Spleen (tissue), 11 donors: ENCODE measurements around the gene PSME3IP1. TPM values are rescaled to one million over a fixed set of nuclear protein-coding genes. Genes with fewer than 3 reads are reported as not detected.

Experiments
- DNase-seq: peaks from one replicate; pipeline ENCODE4 v3.0.0-alpha.2; 2020
- H3K27ac ChIP-seq, 8 donors: fragments of 200-600 bp; sonication (generic) in 7 of 8; 1 replicate in 4 of 8; 2 replicates in 4 of 8; pipeline versions ENCODE4 v1.5.0 to v1.8.0; 2016 to 2021; ENCODE audit warnings: inconsistent platforms in 4 of 8, mild to moderate bottlenecking in 4 of 8, moderate library complexity in 1 of 8
- H3K27me3 ChIP-seq, 7 donors: fragments of 200-600 bp; sonication (generic) in 6 of 7; replicated peaks in 1 of 7; 1 replicate in 4 of 7; 2 replicates in 3 of 7; pipeline versions ENCODE4 v1.5.0 to v1.8.0; 2016 to 2021; ENCODE audit warnings: inconsistent platforms in 3 of 7, mild to moderate bottlenecking in 1 of 7
- H3K36me3 ChIP-seq, 6 donors: fragments of 200-600 bp; sonication (generic) in 5 of 6; 1 replicate in 4 of 6; 2 replicates in 2 of 6; pipeline versions ENCODE4 v1.5.0 to v1.8.0; 2016 to 2021; ENCODE audit warnings: inconsistent platforms in 2 of 6
- H3K4me1 ChIP-seq, 6 donors: fragments of 200-600 bp; sonication (generic) in 5 of 6; 1 replicate in 3 of 6; 2 replicates in 3 of 6; pipeline versions ENCODE4 v1.5.0 to v1.8.0; 2016 to 2021; ENCODE audit warnings: inconsistent platforms in 3 of 6
- H3K4me3 ChIP-seq, 8 donors: fragments of 200-600 bp; sonication (generic) in 7 of 8; 1 replicate in 4 of 8; 2 replicates in 4 of 8; pipeline versions ENCODE4 v1.5.0 to v1.8.0; 2016 to 2021; ENCODE audit warnings: inconsistent platforms in 4 of 8, mild to moderate bottlenecking in 4 of 8, moderate library complexity in 2 of 8
- H3K9me3 ChIP-seq, 8 donors: fragments of 200-600 bp; sonication (generic) in 7 of 8; 1 replicate in 4 of 8; 2 replicates in 4 of 8; pipeline versions ENCODE4 v1.5.0 to v1.8.0; 2016 to 2021; ENCODE audit warnings: inconsistent platforms in 4 of 8
- CTCF ChIP-seq, 11 experiments: fragments of 200-600 bp in 7 of 11; fragments of 450-650 bp in 4 of 11; sonication (generic) in 4 of 11; IDR thresholded peaks in 8 of 11; conservative IDR thresholded peaks in 3 of 11; 1 replicate in 7 of 11; 2 replicates in 4 of 11; pipeline versions ENCODE4 v1.4.0 to v1.8.0; 2016 to 2021; ENCODE audit warnings: antibody characterized with exemption in 11 of 11, inconsistent platforms in 4 of 11, mild to moderate bottlenecking in 1 of 11
- POLR2A ChIP-seq, 3 donors: fragments of 450-650 bp; IDR thresholded peaks; one replicate each; pipeline ENCODE4 v1.5.1; 2017; ENCODE audit warnings: antibody characterized with exemption in 3 of 3, mild to moderate bottlenecking in 1 of 3
- POLR2AphosphoS5 ChIP-seq, 3 donors: sonication (generic); formaldehyde crosslinking; IDR thresholded peaks; one replicate each; pipeline ENCODE4 v1.5.1; 2017; ENCODE audit warnings: antibody characterized with exemption in 3 of 3
- WGBS, 5 donors: extraction: QIAGEN DNeasy Blood & Tissue Kit in 3 of 5; methylation state at CpG; one replicate each; pipeline versions ENCODE4 v1.1.5 to v1.1.7; 2013 to 2018; 5-methylcytosine and 5-hydroxymethylcytosine counted together
- intact Hi-C: fragments of 100-400 bp; cut with DNase I; formaldehyde crosslinking; loops from one replicate; pipeline ENCODE4 v1.15.0; 2023; ENCODE audit warnings: low total_unique reads
- polyA plus RNA-seq, 3 donors: library from polyadenylated mRNA; stranded (reverse); fragments of 200-250 nt; gene quantifications; one replicate each; pipeline ENCODE4 v1.2.1, GENCODE V29; 2013
- total RNA-seq, 7 donors: library from RNA; depleted of rRNA in 3 of 7; stranded (reverse); fragments of >200 nt in 3 of 7; fragmentation: NEBNext Ultra II Directional in 4 of 7; extraction: Animal tissue kit (Norgen Biotek cat#: 25700) in 4 of 7; gene quantifications; one replicate each; pipeline versions ENCODE4 v1.1.0 to v1.2.1, GENCODE V29; 2016 to 2021
- donor health status: healthy with polysubstance abuse.
- donor health status: DM: no; HTN: no; CAD: no; lungs with moderate emphysema.
- donor health status: DM: no; HTN: no; CAD: no.
- donor health status: Bipolar disorder and iron deficiency.
- donor health status: healthy.
- donor health status: DM: no; HTN: no; CAD: no.
- donor health status: DM: yes; HTN: yes; CAD: no.

The PSME3IP1 gene
- total and polyA plus RNA-seq, 10 donors = 64.6 to 128 (median 96.0) TPM

- Histone ChIP-seq H3K4me1 (peaks cover 0 to 44% (median 5%) of the 10 kb centered on the region in 6 donors), H3K9me3 (no peaks in the 10 kb centered on the region), H3K27me3 (no peaks in the 10 kb centered on the region), H3K27ac (peak overlapping the region in 4 of 8 donors; percentile 1 to 56 (median 26)), H3K36me3 (peaks cover 0 to 91% (median 13%) of the 10 kb centered on the region in 6 donors), H3K4me3 (no peak overlapping the region)
- intact Hi-C loops = no loop called here
- DNase-seq = no peak
- WGBS, 5 donors = 76 to 88% (median 83%) methylated on average over 7 of the region's 7 CpGs
- no peak for TF ChIP-seq POLR2A (IDR thresholded peaks at IDR 0.05)
- no peak for TF ChIP-seq POLR2AphosphoS5 (IDR thresholded peaks at IDR 0.05)
- no peak for TF ChIP-seq CTCF (IDR thresholded peaks at IDR 0.05 in 8 of 11, conservative IDR thresholded peaks at IDR 0.05 in 3 of 11)
Measured at GRCh38 chr16:57123216-57123973, 62.4 kb downstream of the PSME3IP1 start.

- no peak for DNase-seq
- H3K4me3 ChIP-seq = no peak overlapping the region
- WGBS, 5 donors = 95 to 100% (median 97%) methylated on average over 2 of the region's 2 CpGs
- peaks cover 0 to 94% (median 19%) of the 10 kb centered on the region in 6 donors for H3K36me3 ChIP-seq
- H3K9me3 ChIP-seq = no peaks in the 10 kb centered on the region
- no peak overlapping the region for H3K27ac ChIP-seq
- TF ChIP-seq POLR2A (IDR thresholded peaks at IDR 0.05) (no peak), CTCF (IDR thresholded peaks at IDR 0.05 in 8 of 11, conservative IDR thresholded peaks at IDR 0.05 in 3 of 11) (no peak), POLR2AphosphoS5 (IDR thresholded peaks at IDR 0.05) (no peak)
- no peaks in the 10 kb centered on the region for H3K27me3 ChIP-seq
- H3K4me1 ChIP-seq = peaks cover 0 to 37% (median 9%) of the 10 kb centered on the region in 6 donors
- intact Hi-C loops = no loop called here
Measured at GRCh38 chr16:57118461-57119084, 67.3 kb downstream of the PSME3IP1 start.

- intact Hi-C loops = no loop called here
- Histone ChIP-seq H3K27ac (peak overlapping the region in 3 of 8 donors; percentile 28 to 41 (median 36)), H3K27me3 (peaks cover 0 to 2% (median 0%) of the 10 kb centered on the region in 7 donors), H3K9me3 (no peaks in the 10 kb centered on the region), H3K36me3 (peaks cover 0 to 77% (median 13%) of the 10 kb centered on the region in 6 donors), H3K4me3 (no peak overlapping the region), H3K4me1 (peaks cover 0 to 52% (median 24%) of the 10 kb centered on the region in 6 donors)
- DNase-seq = no peak
- TF ChIP-seq POLR2AphosphoS5 (IDR thresholded peaks at IDR 0.05) = peak in 2 of 3 donors; percentile 28 to 48
- no peak for TF ChIP-seq POLR2A (IDR thresholded peaks at IDR 0.05)
- TF ChIP-seq CTCF (IDR thresholded peaks at IDR 0.05 in 8 of 11, conservative IDR thresholded peaks at IDR 0.05 in 3 of 11) = no peak
- 58 to 81% (median 74%) methylated on average over 23 to 25 of the region's 25 CpGs for WGBS, 5 donors
Measured at GRCh38 chr16:57115514-57116182, 70.2 kb downstream of the PSME3IP1 start.
